Parietal lobe (tissue), 2 donors: ENCODE results near the gene SGSM2. TPM values are rescaled to one million over a fixed set of nuclear protein-coding genes. Genes with fewer than 3 reads are reported as not detected.
A peak's percentile ranks its signal among the peaks of the same experiment; 100 is the strongest.

ENCODE experiments used
- small RNA-seq: library from RNA; depleted of rRNA; stranded (forward); fragments of <200 nt; gene quantifications from one replicate; pipeline ENCODE3, GENCODE V24; 2014; ENCODE audit warnings: low replicate concordance
- total RNA-seq: library from RNA; depleted of rRNA; stranded (reverse); fragments of >200 nt; gene quantifications from one replicate; pipeline ENCODE4 v1.2.3, GENCODE V29; 2014

SGSM2 gene
- total RNA-seq: 136 TPM

GRCh38 chr17:2336852-2337543, at the start of gene SGSM2:
Gene SGSM2, plus strand, starts transcription at chr17:2337501. Its CDS starts 188 bp downstream, at chr17:2337689.

GRCh38 chr17:2303204-2304188, 33.8 kb upstream of the SGSM2 start, which contains the start of the genes SMG6 and SRR:
Gene SMG6, minus strand, starts transcription at chr17:2303785. Its CDS starts 65 bp downstream, at chr17:2303720.
Gene SRR, plus strand, starts transcription at chr17:2303950. Its CDS starts 11,611 bp downstream, at chr17:2315561.

GRCh38 chr17:2336215-2336851, 968 bp upstream of the SGSM2 start, which contains the start of gene TSR1:
Gene TSR1, minus strand, starts transcription at chr17:2336457. Its CDS starts 30 bp downstream, at chr17:2336427.

GRCh38 chr17:2400877-2401425, 63.6 kb downstream of the SGSM2 start, which contains the start of gene MNT:
Gene MNT, minus strand, starts transcription at chr17:2401060. Its CDS starts 348 bp downstream, at chr17:2400712.

Small RNA genes lying within 50 kb of the gene (small RNA-seq; reads per million reads assigned to genes)
- gene AC006435.3: not detected
- gene AC006435.4: not detected
- gene SNORD91A: 743 reads per million, percentile 98 among the genes with 10 or more reads in this experiment
- gene SNORD91B: 152 reads per million, percentile 96 among the genes with 10 or more reads in this experiment

Other genes with a start within 250 kb of the SGSM2 start
- 34.4 TPM for gene SMG6, start 33.7 kb upstream of the SGSM2 start, total RNA-seq
- 60.4 TPM for gene SRR, start 33.6 kb upstream of the SGSM2 start, total RNA-seq
- gene TSR1, start 1.0 kb upstream of the SGSM2 start, total RNA-seq: 48.5 TPM
- 18.8 TPM for gene MNT, start 63.6 kb downstream of the SGSM2 start, total RNA-seq
- 25.7 TPM for gene METTL16, start 174.4 kb downstream of the SGSM2 start, total RNA-seq